ENCODE results near the gene GNG7.

DNA sequence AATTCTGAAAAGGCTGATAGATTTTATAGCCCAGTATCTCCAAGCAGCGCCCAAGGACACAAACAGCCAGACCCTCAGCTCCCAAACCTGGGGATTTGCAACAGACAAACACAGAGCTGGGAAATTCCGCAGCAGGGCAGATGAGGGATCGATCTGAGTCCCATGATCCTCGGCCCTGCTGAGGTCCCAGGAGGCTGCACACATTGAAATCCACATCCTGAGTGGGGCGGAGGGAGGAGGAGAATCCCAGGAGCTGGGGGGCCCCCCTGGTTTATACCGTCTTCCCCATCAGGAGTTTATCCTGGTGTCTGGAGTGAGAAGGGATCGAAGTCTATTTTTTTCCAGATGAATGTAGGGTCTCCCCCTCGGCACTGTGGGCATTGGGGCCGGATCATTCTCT, 49.3 kb downstream of the GNG7 start:
- TF ChIP-seq POLR2AphosphoS5 (IDR thresholded peaks at IDR 0.05; ENCODE audit: low read depth, low read length) (no peak), POU2F2 (IDR thresholded peaks at IDR 0.05; ENCODE audit: low read depth, low read length) (no peak), POLR2A (IDR thresholded peaks at IDR 0.05; ENCODE audit: low read depth, low read length) (no peak), TAF1 (IDR thresholded peaks at IDR 0.05; ENCODE audit: low read depth, low read length) (no peak), SPI1 (IDR thresholded peaks at IDR 0.05; ENCODE audit: low read depth, low read length) (no peak), PAX5 (IDR thresholded peaks at IDR 0.05; ENCODE audit: insufficient read depth, low read length, severe bottlenecking) (no peak)

All from GM12891 (cell line).